ENCODE results near the gene TDRD9.

Gene TDRD9

GRCh38 chr14:104044016-104044415 lies 115.8 kb downstream of the TDRD9 start:
- POLR2A ChIA-PET, result no interaction called here
- TF ChIP-seq, protein P1, sequence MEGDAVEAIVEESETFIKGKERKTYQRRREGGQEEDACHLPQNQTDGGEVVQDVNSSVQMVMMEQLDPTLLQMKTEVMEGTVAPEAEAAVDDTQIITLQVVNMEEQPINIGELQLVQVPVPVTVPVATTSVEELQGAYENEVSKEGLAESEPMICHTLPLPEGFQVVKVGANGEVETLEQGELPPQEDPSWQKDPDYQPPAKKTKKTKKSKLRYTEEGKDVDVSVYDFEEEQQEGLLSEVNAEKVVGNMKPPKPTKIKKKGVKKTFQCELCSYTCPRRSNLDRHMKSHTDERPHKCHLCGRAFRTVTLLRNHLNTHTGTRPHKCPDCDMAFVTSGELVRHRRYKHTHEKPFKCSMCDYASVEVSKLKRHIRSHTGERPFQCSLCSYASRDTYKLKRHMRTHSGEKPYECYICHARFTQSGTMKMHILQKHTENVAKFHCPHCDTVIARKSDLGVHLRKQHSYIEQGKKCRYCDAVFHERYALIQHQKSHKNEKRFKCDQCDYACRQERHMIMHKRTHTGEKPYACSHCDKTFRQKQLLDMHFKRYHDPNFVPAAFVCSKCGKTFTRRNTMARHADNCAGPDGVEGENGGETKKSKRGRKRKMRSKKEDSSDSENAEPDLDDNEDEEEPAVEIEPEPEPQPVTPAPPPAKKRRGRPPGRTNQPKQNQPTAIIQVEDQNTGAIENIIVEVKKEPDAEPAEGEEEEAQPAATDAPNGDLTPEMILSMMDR (IDR thresholded peaks at IDR 0.05; ENCODE audit: insufficient read depth, low read length, missing control alignments), result no peak
- CTCF ChIA-PET, result no interaction called here

GRCh38 chr14:104047761-104048160 lies 119.5 kb downstream of the TDRD9 start:
- CTCF ChIA-PET, result interaction anchor here (1.2 kb wide), 1 partner anchor 30 kb away, joined by 5 read pairs; no protein-coding TSS in a partner anchor
- POLR2A ChIA-PET, result no interaction called here
- TF ChIP-seq, protein P1 (IDR thresholded peaks at IDR 0.05; ENCODE audit: insufficient read depth, low read length, missing control alignments), result no peak

More at GRCh38 chr14:104044016-104044415, 115.8 kb downstream of the TDRD9 start:
- H3K4me3 ChIP-seq (ENCODE audit: low read depth, low read length), result no peak overlapping the region
- no peak for DNase-seq (ENCODE audit: low read depth, low spot score)

DNA sequence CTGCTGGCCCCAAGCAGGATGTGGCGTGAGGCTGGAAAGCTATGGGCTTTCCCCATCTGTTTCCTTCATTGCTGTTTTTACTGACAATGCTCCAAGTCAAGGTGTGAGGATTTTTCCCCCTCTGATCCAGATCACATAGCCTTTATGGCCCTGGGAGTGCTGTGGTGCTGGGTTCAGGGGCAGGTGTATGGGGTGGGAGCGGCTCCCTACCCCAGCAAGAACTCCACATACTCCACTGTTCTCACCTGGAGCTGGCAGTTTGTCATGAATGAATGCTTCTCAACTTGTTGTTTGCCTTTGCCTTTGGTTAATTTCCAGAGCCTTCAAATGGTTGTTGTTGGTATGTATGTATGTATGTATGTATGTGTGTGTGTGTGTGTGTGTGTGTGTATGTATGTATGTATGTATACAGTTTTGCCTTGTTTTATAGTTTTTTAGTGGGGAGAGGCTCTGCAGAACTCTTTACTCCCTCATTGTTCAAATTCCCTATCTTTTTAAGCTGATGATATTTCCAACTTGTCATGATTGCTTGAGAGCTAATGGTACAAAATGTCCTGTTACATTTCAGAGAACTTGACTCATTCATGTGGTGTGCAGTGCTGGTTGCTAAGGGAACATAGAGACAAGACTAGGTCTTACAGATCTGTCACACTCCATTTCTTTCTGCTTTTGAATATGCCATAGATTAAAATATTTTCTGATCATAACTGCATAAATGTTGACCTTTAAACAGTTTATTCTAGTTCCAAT lies 120.7 kb downstream of the TDRD9 start:
- ChIA-PET CTCF (interaction anchor here (0.9 kb wide), 1 partner anchor 29 kb away, joined by 3 read pairs; no protein-coding TSS in a partner anchor), POLR2A (no interaction called here)
- H3K4me3 ChIP-seq (ENCODE audit: low read depth, low read length), result no peak overlapping the region
- TF ChIP-seq, protein P1 (IDR thresholded peaks at IDR 0.05; ENCODE audit: insufficient read depth, low read length, missing control alignments), result no peak
- DNase-seq (ENCODE audit: low read depth, low spot score), result no peak

More at GRCh38 chr14:104047761-104048160, 119.5 kb downstream of the TDRD9 start:
- H3K4me3 ChIP-seq (ENCODE audit: low read depth, low read length), result no peak overlapping the region
- DNase-seq (ENCODE audit: low read depth, low spot score), result no peak

- CTCF ChIA-PET, result interaction anchor here (0.9 kb wide), 1 partner anchor 28 kb away, joined by 3 read pairs; no protein-coding TSS in a partner anchor
- TF ChIP-seq, protein P1 (IDR thresholded peaks at IDR 0.05; ENCODE audit: insufficient read depth, low read length, missing control alignments), result no peak
- no peak overlapping the region for H3K4me3 ChIP-seq (ENCODE audit: low read depth, low read length)
- POLR2A ChIA-PET, result no interaction called here
- DNase-seq (ENCODE audit: low read depth, low spot score), result no peak
These were observed 121.5 kb downstream of the TDRD9 start for GRCh38 chr14:104049576-104050240.

GRCh38 chr14:104051092-104051813 lies 123.0 kb downstream of the TDRD9 start:
- ChIA-PET CTCF (interaction anchor here (1.3 to 1.4 kb wide), 2 partner anchors 24 to 242 kb away, joined by 3 to 4 read pairs; no protein-coding TSS in a partner anchor), POLR2A (no interaction called here)
- H3K4me3 ChIP-seq (ENCODE audit: low read depth, low read length), result no peak overlapping the region
- no peak for DNase-seq (ENCODE audit: low read depth, low spot score)
- TF ChIP-seq, protein P1 (IDR thresholded peaks at IDR 0.05; ENCODE audit: insufficient read depth, low read length, missing control alignments), result no peak

All from AG04449 (cell line).